NCI-H1436 treated with DMSO at 0.1 percent for 48 hours (cell line): Measurements from ENCODE around the gene ACAA1.
A peak's percentile ranks its signal among the peaks of the same experiment; 100 is the strongest.
"Not testable (repeated sequence)": the region's sequence is repeated elsewhere in the genome, so short reads cannot be mapped to it uniquely, and the experiment has no call there.

Source experiments
- DNase-seq: peaks from one replicate; lab custom pipeline; 2025; lab: John Stamatoyannopoulos, UW

The ACAA1 gene

GRCh38 chr3:38136777-38137614 is at the start of gene ACAA1:
TSS of gene ACAA1 (minus strand) at chr3:38137127. CDS start at chr3:38137035, 92 bp downstream.
- peak; percentile 56 for DNase-seq

DNA sequence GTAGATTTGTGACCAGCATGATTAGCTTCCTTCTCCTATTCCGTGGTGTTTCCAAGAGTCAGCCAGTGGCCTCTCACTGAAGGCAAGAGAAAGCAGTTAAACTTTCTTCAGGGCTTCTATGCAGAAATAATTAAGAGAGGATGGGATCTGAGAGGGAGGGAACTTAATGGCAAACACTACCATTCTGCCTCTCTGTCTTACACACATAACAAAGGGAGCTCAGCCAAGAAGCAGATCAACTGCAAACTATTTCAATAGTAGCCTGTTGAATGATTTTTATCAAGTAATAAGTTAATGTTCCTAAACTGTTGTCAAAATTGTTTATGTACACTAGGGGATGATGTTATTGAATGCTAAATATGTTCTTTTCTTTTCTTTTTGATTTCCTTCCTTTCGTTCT is 40.3 kb upstream of the ACAA1 start:
- no peak for DNase-seq

DNA sequence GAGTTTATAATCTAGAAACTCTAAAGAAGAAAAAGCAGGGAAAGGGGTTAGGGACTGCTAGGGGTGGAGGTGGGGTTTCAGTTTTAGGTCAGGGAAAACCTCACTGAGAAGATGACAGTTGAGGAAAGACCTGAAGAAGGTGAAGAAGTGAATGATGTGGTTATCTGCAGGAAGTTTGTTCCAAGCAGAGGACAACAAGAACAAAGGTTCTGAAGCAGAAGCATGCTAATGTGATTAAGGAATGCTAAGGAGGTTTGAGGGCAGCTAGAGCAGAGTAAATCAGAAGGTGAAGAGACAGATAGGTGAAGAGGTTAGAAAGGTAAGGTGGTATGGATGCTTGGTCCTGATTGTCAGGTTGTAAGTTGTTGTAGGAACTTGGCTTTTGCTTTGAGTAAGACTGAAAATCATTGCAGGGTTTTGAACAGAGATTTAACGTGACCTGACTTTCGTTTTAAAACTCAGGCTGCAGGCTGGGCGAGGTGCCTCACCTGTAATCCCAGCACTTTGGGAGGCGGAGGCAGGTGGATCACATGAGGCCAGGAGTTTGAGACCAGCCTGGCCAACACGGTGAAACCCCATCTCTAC is 37.0 kb upstream of the ACAA1 start:
- no peak for DNase-seq

GRCh38 chr3:38171622-38172021 is 34.7 kb upstream of the ACAA1 start:
- no peak for DNase-seq

GRCh38 chr3:38170722-38171121 is 33.8 kb upstream of the ACAA1 start:
- DNase-seq, result no peak

DNA sequence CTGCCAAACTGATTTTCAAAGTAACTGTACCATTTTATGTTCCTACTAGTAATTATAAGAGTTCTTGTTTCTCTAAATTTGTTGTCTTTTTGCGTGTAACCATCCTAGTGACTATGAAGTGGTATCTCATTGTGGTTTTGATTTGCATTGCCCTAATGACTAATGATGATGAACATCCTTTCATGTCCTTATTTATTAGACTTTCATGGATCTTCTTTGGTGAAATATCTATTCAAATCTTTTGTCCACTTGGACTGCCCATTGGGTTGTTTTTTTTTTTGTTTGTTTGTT is 32.0 kb upstream of the ACAA1 start:
- DNase-seq, result no peak

DNA sequence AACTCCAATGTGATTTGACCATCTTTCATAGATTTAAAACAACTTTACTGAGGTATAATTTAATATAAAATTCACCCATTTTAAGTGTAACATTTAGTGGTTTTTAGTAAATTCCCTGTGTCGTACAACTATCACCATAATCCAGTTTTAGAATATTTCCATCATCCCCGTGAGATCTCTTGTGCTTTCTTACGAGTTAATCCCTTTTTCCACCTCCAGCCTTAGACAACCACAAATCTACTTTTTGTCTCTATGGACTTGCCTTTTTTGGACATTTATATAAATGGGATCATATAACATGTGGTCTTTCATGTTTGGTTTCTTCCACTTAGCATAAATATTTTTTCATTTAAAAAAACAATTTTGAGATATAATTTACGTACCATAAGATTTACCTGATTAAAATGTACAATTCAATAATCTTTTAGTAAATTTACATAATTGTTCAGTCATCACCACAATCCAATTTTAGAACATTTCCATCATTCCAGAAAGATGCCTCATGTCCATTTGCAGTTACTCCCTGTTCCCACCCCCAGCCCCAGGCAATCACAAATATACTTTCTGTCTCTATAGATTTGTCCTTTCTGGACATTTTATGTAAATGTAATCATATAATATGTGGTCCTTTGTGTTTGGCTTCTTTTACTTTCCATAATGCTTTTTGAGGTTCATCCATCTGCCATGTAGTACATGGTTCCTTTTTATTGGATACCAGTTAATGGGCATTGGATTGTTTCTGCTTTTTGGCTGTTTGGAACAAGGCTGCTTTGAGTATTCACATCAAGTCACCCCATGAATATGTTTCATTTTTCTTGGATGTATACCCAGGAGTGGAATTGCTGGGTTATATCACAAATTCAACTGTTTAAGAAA is 31.5 kb upstream of the ACAA1 start:
- no peak for DNase-seq

- DNase-seq, result no peak
Observed at GRCh38 chr3:38167591-38167990, 30.7 kb upstream of the ACAA1 start.

DNA sequence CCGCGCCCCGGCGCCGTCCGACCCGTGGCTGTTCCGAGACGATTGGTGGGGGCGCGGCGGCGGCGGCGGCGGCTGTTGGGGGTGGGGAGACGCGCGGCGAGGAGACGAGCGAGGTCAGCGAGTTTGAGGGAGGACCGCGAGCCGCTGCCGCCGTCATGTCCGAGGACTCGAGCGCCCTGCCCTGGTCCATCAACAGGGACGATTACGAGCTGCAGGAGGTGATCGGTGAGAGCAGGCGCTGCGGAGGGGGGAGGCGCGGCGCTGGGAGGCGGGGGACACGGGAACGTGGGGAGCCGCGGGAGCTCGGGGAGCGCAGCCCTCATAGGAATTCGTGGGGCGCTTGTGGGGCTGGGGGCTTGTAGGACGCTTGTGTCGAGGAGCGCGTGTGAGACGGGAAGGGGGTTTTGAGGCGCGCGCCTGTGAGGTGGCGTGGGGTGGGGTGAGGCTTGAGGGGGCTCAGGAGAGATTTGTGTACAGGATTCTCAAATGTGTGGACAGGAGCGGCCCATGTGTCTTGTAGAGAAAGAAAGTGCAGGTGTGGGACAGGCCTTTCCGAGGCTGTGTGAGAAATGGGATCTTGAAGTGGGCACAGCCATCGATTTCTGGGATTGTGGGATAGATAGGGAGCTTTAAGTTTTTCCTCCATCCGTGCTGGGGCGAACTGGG is 28.9 kb upstream of the ACAA1 start:
- no peak for DNase-seq

DNA sequence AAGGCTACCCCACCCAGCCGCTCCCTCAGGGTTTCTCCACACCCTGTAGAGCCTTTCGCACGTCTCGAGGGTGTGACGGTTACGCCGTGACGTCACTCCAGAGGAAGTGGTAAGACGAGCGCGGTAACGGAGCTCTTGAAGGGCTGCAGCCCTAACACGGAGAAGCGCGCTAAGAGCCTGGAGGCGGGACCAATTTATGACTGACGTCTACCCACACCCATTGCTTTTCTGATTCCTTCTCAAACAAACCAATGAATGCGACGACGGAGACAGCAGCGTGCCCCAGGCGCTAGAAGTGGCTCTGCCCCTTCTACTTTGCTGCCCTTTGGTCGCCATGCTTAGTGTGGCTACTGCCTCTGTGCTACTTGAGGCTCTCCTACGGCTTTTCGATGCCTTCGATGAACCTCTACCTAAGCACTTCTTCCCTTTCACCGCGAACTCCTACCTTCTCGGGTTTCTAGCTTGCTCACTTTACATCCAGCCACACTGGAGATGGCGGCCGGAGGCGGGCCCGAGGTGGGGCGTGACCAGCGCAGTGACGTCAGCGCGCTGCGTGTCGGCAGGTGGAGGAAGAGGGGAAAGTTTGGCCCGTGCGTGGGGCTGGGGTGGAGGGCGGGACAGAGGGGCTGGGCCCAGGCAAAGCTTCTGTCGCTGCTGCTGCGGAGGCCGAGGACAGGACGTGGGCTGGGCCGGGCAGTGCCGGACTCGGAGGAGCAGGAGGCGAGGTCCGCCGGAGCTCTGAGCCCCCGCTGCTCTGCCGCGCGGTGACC is 28.2 kb upstream of the ACAA1 start, which contains the start of gene OXSR1:
TSS of gene OXSR1 (plus strand) at position 586 of the 770 bp plus-strand sequence. CDS start 340 bp downstream, outside the sequence.
- DNase-seq, result peak; percentile 92

DNA sequence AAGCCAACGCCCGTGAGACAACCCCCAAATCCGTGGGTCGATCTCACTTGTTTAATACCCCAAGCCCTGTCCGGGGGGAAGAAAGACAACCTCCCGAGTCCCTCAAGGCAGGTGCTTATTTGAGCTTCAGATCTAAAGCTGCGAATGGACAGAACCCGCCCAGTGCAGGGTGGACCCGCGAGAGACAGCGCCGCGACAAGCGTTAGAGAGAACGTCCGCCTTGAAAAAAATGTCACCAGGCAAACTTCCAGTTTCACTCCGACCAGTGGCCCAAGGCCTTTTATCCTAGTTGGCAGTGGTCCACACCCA is 27.7 kb upstream of the ACAA1 start:
- DNase-seq, result no peak

DNA sequence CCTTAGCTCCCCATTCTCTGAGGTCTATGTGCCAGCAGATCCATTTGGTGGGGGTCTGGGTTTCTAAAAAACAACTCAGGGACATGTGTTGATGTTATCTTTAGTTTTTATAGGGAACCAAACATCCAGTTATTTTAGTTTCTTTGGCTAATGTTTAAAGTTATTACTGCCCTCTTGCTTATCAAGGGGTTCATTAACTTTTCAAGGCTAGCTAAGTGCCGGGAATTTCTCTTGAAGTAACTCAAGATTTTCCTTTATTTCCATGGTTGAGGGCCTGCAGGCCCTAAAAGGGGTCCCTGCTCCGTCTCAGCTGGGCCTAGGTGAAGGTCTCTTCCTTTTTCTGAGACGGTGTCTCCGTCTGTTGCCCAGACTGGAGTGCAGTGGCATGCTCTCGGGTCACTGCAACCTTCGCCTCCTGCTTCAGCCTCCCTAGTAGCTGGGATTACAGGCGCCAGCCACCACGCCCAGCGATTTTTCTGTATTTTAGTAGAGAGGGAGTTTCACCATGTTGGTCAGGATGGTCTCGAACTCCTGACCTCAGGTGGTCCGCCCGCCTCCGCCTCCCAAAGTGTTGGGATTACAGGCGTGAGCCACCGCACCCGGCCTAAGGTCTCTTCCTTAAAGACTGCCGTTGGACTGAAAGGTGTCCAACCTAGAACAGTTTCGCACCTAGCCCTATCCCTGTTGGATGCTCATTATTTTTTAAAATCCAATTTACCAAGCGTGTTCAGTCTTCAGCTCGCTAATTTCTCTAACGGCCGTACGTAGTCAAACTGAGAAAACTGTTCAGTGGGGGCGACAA is 27.1 kb upstream of the ACAA1 start:
- DNase-seq, result no peak

GRCh38 chr3:38163117-38163840 is 26.4 kb upstream of the ACAA1 start:
- DNase-seq, result no peak

- not testable (repeated sequence) for DNase-seq
Observed at GRCh38 chr3:38160704-38161103, 23.8 kb upstream of the ACAA1 start.

- DNase-seq, result no peak
Observed at GRCh38 chr3:38158472-38158871, 21.5 kb upstream of the ACAA1 start.

GRCh38 chr3:38157595-38157994 is 20.7 kb upstream of the ACAA1 start:
- DNase-seq, result no peak

DNA sequence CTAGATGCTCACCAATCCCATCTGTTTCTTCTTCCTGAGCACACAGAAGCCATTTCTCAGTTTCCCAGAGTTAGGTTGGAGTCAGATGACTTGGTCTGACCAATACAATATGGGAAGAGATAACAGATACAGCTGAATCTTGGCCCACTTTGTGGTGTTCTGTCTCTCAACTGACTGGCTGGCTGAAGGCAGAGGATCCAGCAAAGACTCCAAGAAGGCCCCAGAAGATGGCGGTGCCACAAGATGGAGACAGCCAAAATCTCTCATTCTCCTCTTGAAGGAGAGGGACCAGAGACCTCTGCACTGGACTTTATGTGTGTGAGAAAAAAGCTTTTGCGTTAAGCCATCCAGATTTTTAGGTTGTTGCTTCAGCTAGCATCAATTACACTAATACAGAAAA is 20.2 kb upstream of the ACAA1 start:
- DNase-seq, result no peak

DNA sequence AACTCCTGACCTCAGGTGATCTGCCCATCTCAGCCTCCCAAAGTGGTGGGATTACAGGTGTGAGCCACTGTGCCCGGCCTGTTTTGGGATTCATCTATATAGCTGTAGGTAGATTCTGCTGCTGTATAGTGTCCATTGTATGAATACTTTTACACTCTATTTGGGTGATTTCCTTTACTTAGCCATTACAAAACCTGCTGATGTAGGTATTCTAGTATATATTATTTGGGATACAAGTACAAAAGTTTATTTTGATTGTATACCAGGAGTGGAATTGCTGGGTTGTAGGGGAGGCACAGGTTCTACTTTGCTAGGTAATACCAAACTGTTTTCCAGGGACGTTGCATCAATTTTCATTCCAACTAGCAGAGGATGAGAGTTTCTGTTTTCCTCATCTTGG is 18.9 kb upstream of the ACAA1 start:
- no peak for DNase-seq

- DNase-seq, result no peak
Observed at GRCh38 chr3:38154625-38155255, 17.8 kb upstream of the ACAA1 start.

DNA sequence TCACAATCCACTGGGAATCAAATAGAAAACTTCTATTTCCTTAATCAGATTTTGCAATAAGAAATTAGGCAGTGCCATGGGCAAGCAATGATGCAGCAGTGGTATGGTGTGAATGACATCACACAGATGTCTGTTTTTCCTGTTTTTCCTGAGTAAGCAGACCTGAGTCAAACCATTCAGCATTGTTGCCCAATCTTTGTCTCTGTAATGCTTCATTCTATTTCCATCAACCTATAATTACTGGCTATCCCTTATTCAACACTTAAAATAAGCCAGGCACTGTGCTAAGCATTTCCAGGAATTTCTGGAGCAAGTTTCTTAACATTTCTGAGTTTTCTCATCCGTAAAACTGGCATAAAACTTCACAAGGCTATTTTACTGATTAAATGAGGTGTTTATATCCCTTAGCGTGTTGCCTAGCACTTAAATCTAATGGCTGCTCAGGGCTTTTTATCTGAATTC is 17.1 kb upstream of the ACAA1 start:
- DNase-seq, result no peak
